ENCODE results near the gene LRCH4. TPM values are rescaled to one million over a fixed set of nuclear protein-coding genes. Genes with fewer than 3 reads are reported as not detected.
A peak's percentile ranks its signal among the peaks of the same experiment; 100 is the strongest.
"Not testable (repeated sequence)": the region's sequence is repeated elsewhere in the genome, so short reads cannot be mapped to it uniquely, and the experiment has no call there.

The LRCH4 gene
- total and polyA plus RNA-seq, 3 donors from 2014 or later, result 159 to 378 (median 314) TPM

DNA sequence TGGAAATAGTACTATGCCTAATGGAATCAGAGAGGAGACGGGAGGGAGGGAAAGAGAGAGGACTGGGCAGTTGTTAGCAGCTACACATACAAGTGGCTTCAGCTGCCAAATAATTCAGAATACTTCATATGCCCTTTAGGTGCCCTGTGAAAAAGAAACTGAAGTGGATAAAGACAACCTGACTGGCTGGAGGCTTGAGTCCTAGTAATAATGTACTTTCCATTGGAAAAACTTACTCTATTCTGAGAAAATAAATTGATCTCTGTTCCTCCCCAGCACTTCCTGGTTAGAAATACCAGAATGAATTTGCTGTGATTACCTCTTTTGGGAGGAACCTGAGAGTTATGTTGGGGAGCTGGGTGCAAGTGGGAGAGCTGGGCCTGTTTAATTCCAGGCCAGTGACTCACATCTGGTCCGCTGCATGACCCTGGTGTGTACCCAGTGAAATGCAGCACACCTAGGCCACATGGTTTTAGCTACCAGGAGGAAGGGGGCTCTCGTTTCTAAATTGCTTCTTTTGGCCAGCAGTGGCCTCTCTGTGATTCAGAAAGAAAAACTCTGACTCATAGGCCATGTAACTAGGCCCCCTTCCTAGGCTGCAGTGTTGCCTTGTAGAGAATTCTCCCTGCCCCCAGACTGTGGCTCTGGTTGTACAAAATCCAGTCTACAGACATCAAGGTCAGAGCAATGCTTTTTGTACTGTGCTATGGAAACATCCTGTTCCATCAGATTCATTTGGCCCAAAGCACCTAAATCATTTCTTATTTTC, 40.4 kb downstream of the LRCH4 start:
- intact Hi-C loops (cut with DNase I; ENCODE audit: low total_unique reads), result loop anchor here (1.0 kb wide), 1 partner anchor 37 kb away; no protein-coding TSS in a partner anchor
- TF ChIP-seq POLR2A (IDR thresholded peaks at IDR 0.05), result no peak
- TF ChIP-seq CTCF (IDR thresholded peaks at IDR 0.05), result no peak
- 40 to 50% methylated on average over 2 to 3 of the region's 3 CpGs for WGBS, 2 donors
- H3K4me3 ChIP-seq, result no peak overlapping the region
- DNase-seq, result peak; percentile 84
- H3K9me3 ChIP-seq, result no peaks in the 10 kb centered on the region
- peak overlapping the region; percentile 90 to 92 for H3K27ac ChIP-seq
- no peaks in the 10 kb centered on the region for H3K36me3 ChIP-seq (ENCODE audit: low read depth, missing control alignments)
- H3K27me3 ChIP-seq, result no peaks in the 10 kb centered on the region
- H3K4me1 ChIP-seq, result peaks cover 54% of the 10 kb centered on the region

DNA sequence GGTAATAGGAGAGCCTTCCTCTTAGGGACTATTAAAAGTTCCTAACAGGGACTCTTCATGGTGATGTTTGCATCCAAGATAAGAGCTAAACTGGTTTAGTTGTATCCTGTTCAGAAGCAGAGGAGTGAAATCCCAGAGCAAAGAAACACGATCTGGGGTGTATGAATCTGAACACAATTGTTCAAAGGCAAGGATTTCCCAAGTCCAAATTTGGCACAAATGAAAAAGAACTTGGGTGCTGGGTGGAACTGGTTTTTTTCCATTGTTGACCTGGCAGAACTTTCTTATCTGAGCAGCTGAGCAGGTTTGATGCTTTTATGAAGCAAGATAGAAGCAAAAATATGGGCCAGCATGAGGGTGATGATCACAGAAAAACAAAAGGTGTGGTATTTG, 41.0 kb downstream of the LRCH4 start:
- Histone ChIP-seq H3K36me3 (ENCODE audit: low read depth, missing control alignments) (no peaks in the 10 kb centered on the region), H3K4me3 (no peak overlapping the region), H3K27ac (peak overlapping the region; percentile 90 to 92), H3K27me3 (no peaks in the 10 kb centered on the region), H3K9me3 (no peaks in the 10 kb centered on the region), H3K4me1 (peaks cover 54% of the 10 kb centered on the region)
- intact Hi-C loops (cut with DNase I; ENCODE audit: low total_unique reads), result no loop called here
- no peak for DNase-seq
- no peak for TF ChIP-seq CTCF (IDR thresholded peaks at IDR 0.05)
- no peak for TF ChIP-seq POLR2A (IDR thresholded peaks at IDR 0.05)
- WGBS, 2 donors, result 18 to 31% methylated on average over 1 of the region's 1 CpG

DNA sequence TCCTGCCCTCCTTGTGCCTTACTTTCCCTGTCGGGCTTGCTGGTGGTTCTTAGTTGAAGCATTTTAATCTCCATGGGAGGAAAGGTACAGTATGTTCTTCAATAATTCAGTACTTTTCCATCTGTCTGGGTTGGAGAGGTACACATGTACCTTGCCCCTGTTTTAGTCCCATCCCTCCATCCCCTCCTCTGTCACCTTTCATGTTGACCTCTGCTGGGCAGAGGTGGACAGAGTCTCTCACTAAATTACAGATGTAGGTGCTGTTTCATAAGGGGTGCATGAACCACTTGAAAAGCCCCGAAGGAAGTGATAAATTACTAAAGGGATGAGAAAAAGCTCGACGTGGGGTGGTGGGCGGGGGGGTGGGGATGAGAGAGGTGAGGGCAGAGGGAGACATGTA, 41.5 kb downstream of the LRCH4 start:
- Histone ChIP-seq H3K4me3 (no peak overlapping the region), H3K9me3 (no peaks in the 10 kb centered on the region), H3K27ac (peak overlapping the region; percentile 90 to 92), H3K36me3 (ENCODE audit: low read depth, missing control alignments) (no peaks in the 10 kb centered on the region), H3K4me1 (peaks cover 54% of the 10 kb centered on the region), H3K27me3 (no peaks in the 10 kb centered on the region)
- no peak for TF ChIP-seq CTCF (IDR thresholded peaks at IDR 0.05)
- TF ChIP-seq POLR2A (IDR thresholded peaks at IDR 0.05), result no peak
- 36 to 41% methylated on average over 5 of the region's 5 CpGs for WGBS, 2 donors
- DNase-seq, result no peak
- intact Hi-C loops (cut with DNase I; ENCODE audit: low total_unique reads), result no loop called here

DNA sequence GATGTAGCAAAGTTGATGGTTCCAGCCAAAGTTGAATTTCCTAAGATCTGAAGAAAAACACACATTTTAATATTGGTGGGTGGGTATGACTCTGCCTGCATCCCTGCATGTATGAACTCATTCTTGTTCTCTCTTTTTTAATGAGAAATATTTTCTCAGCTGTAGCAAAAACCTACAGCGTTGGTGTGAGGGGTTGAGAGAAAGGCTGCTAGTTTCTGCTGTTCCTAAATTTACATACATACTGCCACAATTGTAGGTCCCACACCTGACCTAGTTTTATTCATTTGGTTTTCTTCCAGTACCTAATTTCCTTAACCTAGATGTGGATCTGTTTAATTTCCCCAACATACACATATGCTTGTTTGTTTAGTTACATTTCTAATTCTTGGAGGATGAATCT, 42.3 kb downstream of the LRCH4 start:
- no peaks in the 10 kb centered on the region for H3K36me3 ChIP-seq (ENCODE audit: low read depth, missing control alignments)
- intact Hi-C loops (cut with DNase I; ENCODE audit: low total_unique reads), result no loop called here
- H3K27me3 ChIP-seq, result no peaks in the 10 kb centered on the region
- TF ChIP-seq CTCF (IDR thresholded peaks at IDR 0.05), result no peak
- no peak for TF ChIP-seq POLR2A (IDR thresholded peaks at IDR 0.05)
- H3K27ac ChIP-seq, result peak overlapping the region; percentile 90 to 92
- H3K9me3 ChIP-seq, result no peaks in the 10 kb centered on the region
- H3K4me1 ChIP-seq, result peaks cover 51% of the 10 kb centered on the region
- no peak for DNase-seq
- 28 to 55% methylated on average over 1 of the region's 1 CpG for WGBS, 2 donors
- H3K4me3 ChIP-seq, result no peak overlapping the region

DNA sequence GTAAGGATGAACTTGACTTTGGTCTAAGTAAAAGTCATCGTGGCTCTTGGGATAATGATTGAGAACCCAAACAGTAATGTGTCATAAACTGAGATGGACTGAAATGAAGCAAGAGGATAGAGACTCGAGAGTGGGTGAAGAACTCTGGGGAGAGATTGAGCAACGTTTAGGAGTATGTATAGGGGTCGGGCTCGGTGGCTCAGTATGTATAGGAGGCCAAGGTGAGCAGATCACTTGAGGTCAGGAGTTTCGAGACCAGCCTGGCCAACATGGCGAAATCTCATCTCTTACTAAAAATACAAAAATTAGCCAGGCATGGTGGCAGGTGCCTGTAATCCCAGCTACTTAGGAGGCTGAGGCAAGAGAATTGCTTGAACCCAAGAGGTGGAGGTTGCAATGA, 44.6 kb downstream of the LRCH4 start:
- H3K4me1 ChIP-seq, result peaks cover 32% of the 10 kb centered on the region
- intact Hi-C loops (cut with DNase I; ENCODE audit: low total_unique reads); H3K27ac ChIP-seq; H3K9me3 ChIP-seq; DNase-seq; H3K27me3 ChIP-seq; H3K36me3 ChIP-seq (ENCODE audit: low read depth, missing control alignments); H3K4me3 ChIP-seq: not testable (repeated sequence)
- WGBS, 2 donors, result 87 to 90% methylated on average over 7 of the region's 7 CpGs

Measured in testis (tissue), 3 donors.